ENCODE data around the gene RABL3. TPM values are rescaled to one million over a fixed set of nuclear protein-coding genes. Genes with fewer than 3 reads are reported as not detected.
"Not testable (repeated sequence)": the region's sequence is repeated elsewhere in the genome, so short reads cannot be mapped to it uniquely, and the experiment has no call there.

Gene RABL3
- total RNA-seq, 2 donors from 2014 or later, result 16.9 to 22.3 TPM

- no peak for DNase-seq (ENCODE audit: low spot score)
- intact Hi-C loops (cut with DNase I), result no loop called here
Observed at GRCh38 chr3:120693439-120694171, 48.7 kb downstream of the RABL3 start.

GRCh38 chr3:120689395-120689794 is 52.9 kb downstream of the RABL3 start:
- intact Hi-C loops (cut with DNase I), result no loop called here
- DNase-seq (ENCODE audit: low spot score), result no peak

- intact Hi-C loops (cut with DNase I), result no loop called here
Observed at GRCh38 chr3:120688121-120688520, 54.2 kb downstream of the RABL3 start.

GRCh38 chr3:120685411-120685810 is 56.9 kb downstream of the RABL3 start:
- intact Hi-C loops (cut with DNase I), result no loop called here
- no peak for DNase-seq (ENCODE audit: low spot score)

More at GRCh38 chr3:120688121-120688520, 54.2 kb downstream of the RABL3 start:
- DNase-seq (ENCODE audit: low spot score), result no peak

- intact Hi-C loops (cut with DNase I), result no loop called here
- DNase-seq (ENCODE audit: low spot score), result no peak
Observed at GRCh38 chr3:120684896-120685295, 57.4 kb downstream of the RABL3 start.

- intact Hi-C loops (cut with DNase I), result no loop called here
- no peak for DNase-seq (ENCODE audit: low spot score)
Observed at GRCh38 chr3:120683671-120684301, 58.5 kb downstream of the RABL3 start.

GRCh38 chr3:120683213-120683612 is 59.1 kb downstream of the RABL3 start:
- DNase-seq (ENCODE audit: low spot score), result no peak
- intact Hi-C loops (cut with DNase I), result no loop called here

- DNase-seq (ENCODE audit: low spot score), result no peak
- intact Hi-C loops (cut with DNase I), result no loop called here
Observed at GRCh38 chr3:120682095-120682681, 60.1 kb downstream of the RABL3 start, which contains the start of gene HGD. TSS of gene HGD (minus strand) at chr3:120682239. CDS start at chr3:120682111, 128 bp downstream.

GRCh38 chr3:120681506-120682038 is 60.7 kb downstream of the RABL3 start:
- intact Hi-C loops (cut with DNase I), result no loop called here
- no peak for DNase-seq (ENCODE audit: low spot score)

- no peak for DNase-seq (ENCODE audit: low spot score)
- intact Hi-C loops (cut with DNase I), result no loop called here
Observed at GRCh38 chr3:120681018-120681417, 61.3 kb downstream of the RABL3 start.

- DNase-seq (ENCODE audit: low spot score), result no peak
- intact Hi-C loops (cut with DNase I), result no loop called here
Observed at GRCh38 chr3:120680193-120680894, 62.0 kb downstream of the RABL3 start.

GRCh38 chr3:120678984-120679383 is 63.3 kb downstream of the RABL3 start:
- intact Hi-C loops (cut with DNase I), result no loop called here
- no peak for DNase-seq (ENCODE audit: low spot score)

GRCh38 chr3:120678331-120678947 is 63.9 kb downstream of the RABL3 start:
- intact Hi-C loops (cut with DNase I), result no loop called here
- DNase-seq (ENCODE audit: low spot score), result no peak

- DNase-seq (ENCODE audit: low spot score); intact Hi-C loops (cut with DNase I): not testable (repeated sequence)
Observed at GRCh38 chr3:120677193-120677592, 65.1 kb downstream of the RABL3 start.

GRCh38 chr3:120673116-120673515 is 69.2 kb downstream of the RABL3 start:
- no peak for DNase-seq (ENCODE audit: low spot score)
- intact Hi-C loops (cut with DNase I), result no loop called here

- intact Hi-C loops (cut with DNase I), result no loop called here
- DNase-seq (ENCODE audit: low spot score), result no peak
Observed at GRCh38 chr3:120670576-120670975, 71.7 kb downstream of the RABL3 start.

GRCh38 chr3:120664926-120665325 is 77.4 kb downstream of the RABL3 start:
- no peak for DNase-seq (ENCODE audit: low spot score)
- intact Hi-C loops (cut with DNase I), result no loop called here

GRCh38 chr3:120661945-120662344 is 80.4 kb downstream of the RABL3 start:
- no peak for DNase-seq (ENCODE audit: low spot score)
- intact Hi-C loops (cut with DNase I), result no loop called here
